ENCODE results near the gene NUP210L. TPM values are rescaled to one million over a fixed set of nuclear protein-coding genes. Genes with fewer than 3 reads are reported as not detected.

NUP210L gene

DNA sequence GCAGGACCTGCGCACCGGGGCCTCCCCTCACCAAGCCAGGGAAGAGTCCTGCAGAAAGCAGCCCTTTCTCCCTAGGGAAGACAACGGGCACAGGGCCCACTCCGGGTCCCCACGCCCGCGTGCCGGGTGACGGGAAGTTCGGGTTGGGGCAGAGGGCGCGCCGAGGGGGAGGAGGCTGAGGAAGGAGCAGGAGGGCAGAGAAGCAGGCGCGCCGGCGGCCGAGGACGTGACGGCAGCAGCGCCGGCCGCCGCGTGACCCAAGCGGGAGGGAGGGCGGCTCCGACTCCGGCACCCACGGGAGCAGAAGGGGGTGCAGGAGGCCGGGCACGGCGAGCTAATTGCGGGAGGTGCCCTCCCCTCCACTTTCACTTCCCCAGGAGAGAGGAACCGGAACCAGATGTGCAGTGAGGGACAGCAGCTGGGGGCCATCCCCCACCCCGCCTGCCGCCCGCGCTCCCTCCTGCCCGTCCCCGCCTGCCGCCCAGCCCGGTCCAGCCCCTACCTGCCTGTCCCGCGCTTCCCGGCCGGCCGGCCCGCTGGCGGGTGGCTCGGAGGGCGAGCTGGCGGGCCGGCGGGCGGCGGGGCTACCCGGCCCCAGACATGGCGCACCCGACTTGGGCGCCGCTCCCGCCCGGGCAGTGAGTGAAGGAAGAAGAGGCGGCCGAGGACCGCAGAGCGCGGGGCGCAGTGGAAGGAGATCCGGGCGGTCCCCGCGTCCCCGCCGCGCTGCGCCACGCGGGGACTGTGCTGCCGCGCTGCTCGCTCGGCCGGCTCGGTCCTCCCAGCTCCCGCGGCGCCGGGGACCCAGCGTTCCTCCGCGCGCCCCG lies 208.9 kb downstream of the NUP210L start:
- Histone ChIP-seq H3K4me1 (ENCODE audit: control insufficient read depth, insufficient read depth, low read length) (peaks cover 12% of the 10 kb centered on the region), H3K9ac (ENCODE audit: low read depth, low read length) (peak overlapping the region; percentile 84), H3K27me3 (ENCODE audit: control insufficient read depth, insufficient read depth, low read length) (no peaks in the 10 kb centered on the region), H3K36me3 (ENCODE audit: insufficient read depth, low read length) (peaks cover 39% of the 10 kb centered on the region), H3K9me3 (replicated peaks; ENCODE audit: low read length) (no peaks in the 10 kb centered on the region), H3K4me2 (ENCODE audit: low read length) (peak overlapping the region; percentile 86), H3K4me3 (ENCODE audit: low read length) (peak overlapping the region; percentile 89)

DNA sequence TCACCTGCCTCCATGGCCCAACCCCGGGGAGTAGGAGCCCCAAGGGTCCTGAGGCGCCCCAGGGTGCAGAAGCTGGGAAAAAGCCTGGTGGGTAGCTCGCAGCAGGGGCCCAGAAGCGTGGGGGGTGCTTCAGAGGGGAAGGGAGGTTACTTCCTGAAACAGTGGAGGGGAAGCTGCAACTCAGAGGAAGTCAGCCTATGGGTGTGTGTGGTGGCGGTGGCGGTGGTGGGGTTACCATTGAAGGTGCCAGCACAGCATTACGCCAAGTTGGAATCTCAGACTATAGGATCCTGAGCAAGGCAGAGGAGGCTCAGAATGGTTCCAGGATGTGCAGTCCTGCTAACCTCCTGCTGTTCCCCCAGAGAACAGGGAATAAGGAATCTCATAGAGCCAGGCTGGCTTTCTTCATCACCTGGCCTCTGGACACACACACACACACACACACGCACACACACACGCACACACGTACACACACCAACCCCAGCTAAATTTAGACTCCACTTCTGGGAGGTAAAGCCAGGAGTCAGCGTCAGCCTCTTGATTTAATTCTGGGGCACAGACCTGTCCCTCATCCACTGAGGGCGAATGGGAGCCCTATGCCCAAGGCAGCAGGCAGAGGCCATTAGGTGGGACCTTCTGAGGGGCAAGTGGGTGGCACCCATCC lies 209.6 kb downstream of the NUP210L start:
- no peaks in the 10 kb centered on the region for H3K27me3 ChIP-seq (ENCODE audit: control insufficient read depth, insufficient read depth, low read length)
- peaks cover 12% of the 10 kb centered on the region for H3K4me1 ChIP-seq (ENCODE audit: control insufficient read depth, insufficient read depth, low read length)
- H3K4me2 ChIP-seq (ENCODE audit: low read length), result peak overlapping the region; percentile 86
- H3K9me3 ChIP-seq (replicated peaks; ENCODE audit: low read length), result no peaks in the 10 kb centered on the region
- peak overlapping the region; percentile 84 for H3K9ac ChIP-seq (ENCODE audit: low read depth, low read length)
- peaks cover 38% of the 10 kb centered on the region for H3K36me3 ChIP-seq (ENCODE audit: insufficient read depth, low read length)
- peak overlapping the region; percentile 89 for H3K4me3 ChIP-seq (ENCODE audit: low read length)

DNA sequence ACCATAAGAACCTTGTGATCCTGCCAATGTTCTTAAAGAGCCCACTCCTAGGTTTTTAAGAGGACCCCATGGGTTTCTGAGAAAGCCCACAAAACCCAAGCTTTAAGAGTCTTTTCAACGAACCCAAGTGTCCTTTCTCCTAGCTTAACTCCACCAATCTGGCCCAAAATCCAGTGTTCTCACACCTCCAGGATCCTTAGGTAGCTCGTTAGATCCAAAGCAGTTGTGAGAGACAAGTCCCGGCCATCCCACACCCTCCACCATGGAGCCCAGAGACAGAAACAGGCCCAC lies 210.1 kb downstream of the NUP210L start:
- Histone ChIP-seq H3K4me3 (ENCODE audit: low read length) (peak overlapping the region; percentile 89), H3K9ac (ENCODE audit: low read depth, low read length) (no peak overlapping the region), H3K4me2 (ENCODE audit: low read length) (peak overlapping the region; percentile 86), H3K4me1 (ENCODE audit: control insufficient read depth, insufficient read depth, low read length) (peaks cover 12% of the 10 kb centered on the region), H3K36me3 (ENCODE audit: insufficient read depth, low read length) (peaks cover 39% of the 10 kb centered on the region), H3K9me3 (replicated peaks; ENCODE audit: low read length) (no peaks in the 10 kb centered on the region), H3K27me3 (ENCODE audit: control insufficient read depth, insufficient read depth, low read length) (no peaks in the 10 kb centered on the region)

DNA sequence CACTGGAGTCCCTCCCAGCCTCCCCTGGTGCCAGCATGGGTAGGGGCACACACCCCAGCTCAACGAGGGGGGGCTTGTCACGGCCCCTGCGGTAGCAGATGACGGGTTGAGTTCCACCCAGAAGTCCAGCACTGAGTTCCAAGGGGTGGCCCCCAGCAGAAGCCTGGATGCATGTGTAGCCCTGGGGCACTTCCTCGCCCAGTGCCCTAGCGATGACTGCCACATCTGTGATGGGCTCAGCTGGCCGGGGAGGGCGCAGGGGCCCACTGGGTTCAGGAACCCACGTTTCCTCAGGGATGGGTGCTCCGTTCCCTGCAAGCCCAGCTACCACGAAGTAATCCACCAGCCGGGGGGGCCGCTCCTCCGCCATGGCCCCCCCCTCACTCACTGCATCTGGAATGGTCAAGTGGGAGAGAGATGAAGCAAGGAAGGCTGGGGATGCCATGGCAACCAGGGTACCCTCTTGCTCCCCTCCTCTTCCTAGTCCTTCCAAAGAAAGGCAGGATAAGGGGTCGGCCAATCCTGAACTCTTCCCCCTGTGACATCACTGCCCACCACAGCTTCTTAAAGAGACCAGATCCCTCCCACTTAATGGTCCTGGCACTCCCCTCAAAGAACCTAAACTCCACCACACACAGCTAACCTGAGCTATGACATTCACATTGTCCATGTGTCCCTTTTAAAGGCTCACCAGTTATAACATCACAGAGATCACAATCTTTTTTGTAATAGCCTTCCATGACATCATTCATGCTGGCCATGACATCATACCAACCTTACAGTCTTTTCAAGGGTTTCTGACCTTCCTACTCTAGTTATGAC lies 210.7 kb downstream of the NUP210L start:
- peaks cover 12% of the 10 kb centered on the region for H3K4me1 ChIP-seq (ENCODE audit: control insufficient read depth, insufficient read depth, low read length)
- peak overlapping the region; percentile 86 for H3K4me2 ChIP-seq (ENCODE audit: low read length)
- H3K27me3 ChIP-seq (ENCODE audit: control insufficient read depth, insufficient read depth, low read length), result no peaks in the 10 kb centered on the region
- H3K9ac ChIP-seq (ENCODE audit: low read depth, low read length), result no peak overlapping the region
- H3K9me3 ChIP-seq (replicated peaks; ENCODE audit: low read length), result no peaks in the 10 kb centered on the region
- peaks cover 42% of the 10 kb centered on the region for H3K36me3 ChIP-seq (ENCODE audit: insufficient read depth, low read length)
- no peak overlapping the region for H3K4me3 ChIP-seq (ENCODE audit: low read length)

DNA sequence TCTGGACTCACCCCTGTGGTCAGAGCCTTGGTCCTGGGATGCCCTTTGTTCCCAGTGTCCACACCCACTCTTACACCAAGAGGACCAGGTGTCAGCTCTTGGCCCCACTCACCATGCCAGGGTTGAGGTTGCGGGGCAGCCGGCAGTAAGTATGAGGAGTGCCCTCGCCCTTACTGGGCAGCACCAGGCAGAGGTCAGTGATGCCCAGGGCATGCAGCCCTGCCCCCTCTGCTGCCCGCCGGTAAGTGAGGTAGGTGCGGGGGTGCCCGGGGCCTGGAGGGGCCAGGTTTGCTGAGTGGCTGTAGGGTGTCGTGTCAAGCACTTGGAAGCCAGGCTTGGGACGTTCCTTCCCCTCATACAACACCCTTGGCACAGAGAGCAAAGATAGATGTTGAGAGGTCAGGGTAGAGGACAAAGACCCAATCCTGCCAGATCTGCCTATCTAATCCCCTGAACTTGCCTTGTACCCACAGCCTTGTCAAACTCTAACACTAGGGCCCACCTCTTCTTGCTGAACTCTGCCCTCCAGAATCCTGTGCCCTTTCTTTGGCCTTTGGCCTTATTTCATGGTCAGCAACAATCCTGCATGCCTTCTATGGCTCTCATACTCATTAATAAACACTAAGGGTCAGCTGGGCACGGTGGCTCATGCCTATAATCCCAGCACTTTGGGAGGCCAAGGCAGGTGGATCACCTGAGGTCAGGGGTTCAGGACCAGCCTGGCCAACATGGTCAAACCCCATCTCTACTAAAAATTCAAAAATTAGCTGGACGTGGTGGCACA lies 211.9 kb downstream of the NUP210L start:
- Histone ChIP-seq H3K4me3 (ENCODE audit: low read length) (no peak overlapping the region), H3K4me2 (ENCODE audit: low read length) (no peak overlapping the region)

More for the DNA sequence above, 211.9 kb downstream of the NUP210L start:
- Histone ChIP-seq H3K9ac (ENCODE audit: low read depth, low read length) (no peak overlapping the region), H3K9me3 (replicated peaks; ENCODE audit: low read length) (no peaks in the 10 kb centered on the region), H3K27me3 (ENCODE audit: control insufficient read depth, insufficient read depth, low read length) (no peaks in the 10 kb centered on the region), H3K4me1 (ENCODE audit: control insufficient read depth, insufficient read depth, low read length) (peaks cover 12% of the 10 kb centered on the region), H3K36me3 (ENCODE audit: insufficient read depth, low read length) (peaks cover 30% of the 10 kb centered on the region)

Small RNA genes within 50 kb of the gene (small RNA-seq; reads per million reads assigned to genes)
- 1.9 reads per million, percentile 63 among the genes with 10 or more reads in this experiment for gene MIR190B
- not detected for gene MIR5698
- not detected for gene MIR6737
- not detected for gene RNU6-179P

Data from skeletal muscle satellite cell (primary cell).